GM18507 (cell line): Measurements from ENCODE around the gene EXOC6.
A peak's percentile ranks its signal among the peaks of the same experiment; 100 is the strongest.
"Not testable (repeated sequence)": the region's sequence is repeated elsewhere in the genome, so short reads cannot be mapped to it uniquely, and the experiment has no call there.

Experiments used
- DNase-seq: peaks from one replicate; pipeline ENCODE4 v3.0.0; 2011; ENCODE audit warnings: low read depth; ENCODE audit not compliant: insufficient read length; ENCODE audit errors: extremely low spot score
- FAIRE-seq: peaks from 2 replicates; lab custom pipeline; 2011; peaks lifted over from hg19 to GRCh38; lab: Jason Lieb, UNC

EXOC6 gene

GRCh38 chr10:92868557-92868956 lies 20.2 kb downstream of the EXOC6 start:
- DNase-seq (no peak), FAIRE-seq (no peak)

GRCh38 chr10:92873029-92873428 lies 24.7 kb downstream of the EXOC6 start:
- DNase-seq (no peak), FAIRE-seq (no peak)

- no peak for FAIRE-seq
- DNase-seq = no peak
These were observed 28.3 kb downstream of the EXOC6 start for GRCh38 chr10:92876509-92877036.

- peak; percentile 18 for FAIRE-seq
- DNase-seq = no peak
These were observed 32.0 kb downstream of the EXOC6 start for GRCh38 chr10:92880233-92880861.

GRCh38 chr10:92880917-92881316 lies 32.6 kb downstream of the EXOC6 start:
- FAIRE-seq = no peak
- DNase-seq = no peak

- DNase-seq = no peak
- FAIRE-seq = no peak
These were observed 38.1 kb downstream of the EXOC6 start for GRCh38 chr10:92886334-92886961.

- DNase-seq = no peak
- FAIRE-seq = no peak
These were observed 42.2 kb downstream of the EXOC6 start for GRCh38 chr10:92890471-92890870.

GRCh38 chr10:92891885-92892690 lies 43.8 kb downstream of the EXOC6 start:
- FAIRE-seq = no peak

GRCh38 chr10:92892691-92893054 lies 44.4 kb downstream of the EXOC6 start:
- no peak for DNase-seq
- FAIRE-seq = no peak

More at GRCh38 chr10:92891885-92892690, 43.8 kb downstream of the EXOC6 start:
- DNase-seq = no peak

GRCh38 chr10:92894081-92894655 lies 45.8 kb downstream of the EXOC6 start:
- FAIRE-seq = no peak
- no peak for DNase-seq

GRCh38 chr10:92897916-92898315 lies 49.6 kb downstream of the EXOC6 start:
- FAIRE-seq = no peak
- DNase-seq = no peak

GRCh38 chr10:92901819-92902251 lies 53.5 kb downstream of the EXOC6 start:
- FAIRE-seq (no peak), DNase-seq (no peak)

GRCh38 chr10:92903633-92904032 lies 55.3 kb downstream of the EXOC6 start:
- FAIRE-seq (no peak), DNase-seq (no peak)

GRCh38 chr10:92907280-92907679 lies 59.0 kb downstream of the EXOC6 start:
- DNase-seq (no peak), FAIRE-seq (no peak)

GRCh38 chr10:92912631-92913030 lies 64.3 kb downstream of the EXOC6 start:
- FAIRE-seq, DNase-seq: not testable (repeated sequence)

GRCh38 chr10:92913973-92914372 lies 65.7 kb downstream of the EXOC6 start:
- FAIRE-seq (no peak), DNase-seq (no peak)

- DNase-seq (peak; percentile 9), FAIRE-seq (peak; percentile 86)
These were observed 66.4 kb downstream of the EXOC6 start for GRCh38 chr10:92914478-92915325.

GRCh38 chr10:92915892-92916291 lies 67.6 kb downstream of the EXOC6 start:
- FAIRE-seq (no peak), DNase-seq (no peak)

GRCh38 chr10:92916433-92916832 lies 68.1 kb downstream of the EXOC6 start:
- FAIRE-seq (no peak), DNase-seq (no peak)
